Measurements from ENCODE around the gene MMD2.

MMD2 gene

GRCh38 chr7:4866528-4867496 lies 92.2 kb downstream of the MMD2 start:
- no peak for DNase-seq

DNA sequence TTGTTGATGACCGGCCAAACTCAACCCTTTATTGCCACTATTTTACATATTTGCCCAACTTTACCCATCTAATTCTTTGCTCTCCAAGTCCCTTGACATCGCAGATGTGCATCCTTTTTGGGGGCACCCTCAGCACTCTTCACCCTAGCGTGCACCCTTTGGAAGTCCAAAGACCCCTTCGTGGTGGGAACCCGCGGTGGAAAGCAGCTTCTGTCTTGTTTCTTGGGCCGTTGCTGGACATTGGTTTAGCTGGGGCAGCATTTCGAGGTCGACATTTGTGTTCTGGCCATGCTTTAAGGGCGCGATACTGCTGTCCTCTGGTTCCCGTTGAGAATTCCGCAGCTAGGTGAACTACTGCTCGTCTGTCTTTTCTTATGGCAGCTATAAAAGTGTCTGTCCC lies 96.8 kb downstream of the MMD2 start:
- DNase-seq = no peak

DNA sequence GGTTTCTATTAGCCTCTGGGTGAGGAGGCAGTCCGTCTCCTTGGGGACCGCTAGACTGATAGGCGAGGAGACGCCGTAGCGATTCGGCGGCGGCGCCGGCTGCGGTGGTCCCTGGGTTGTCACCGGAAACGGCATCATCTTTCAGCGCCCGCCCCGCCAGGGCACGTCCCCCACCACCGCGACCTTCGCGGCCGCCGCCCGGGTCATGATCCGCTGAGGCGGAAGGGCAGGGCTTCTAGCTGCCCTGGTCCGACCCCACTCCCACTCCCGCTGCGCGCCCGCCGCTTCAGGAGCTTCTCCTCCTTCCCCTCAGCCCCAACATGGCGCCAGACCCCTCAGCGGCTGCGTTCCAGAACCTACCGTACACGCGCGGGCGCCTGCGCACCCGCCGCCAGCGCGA lies 97.3 kb downstream of the MMD2 start, which contains the start of gene PAPOLB:
TSS of gene PAPOLB (minus strand) at position 358 of the 400 bp plus-strand sequence. CDS start at position 138, 220 bp downstream.
- peak in 1 of 2 donors; percentile 45 for DNase-seq

- DNase-seq = no peak
Observed at GRCh38 chr7:4861227-4861626, 97.8 kb downstream of the MMD2 start.

GRCh38 chr7:4857189-4857588 lies 101.8 kb downstream of the MMD2 start:
- DNase-seq = no peak

DNA sequence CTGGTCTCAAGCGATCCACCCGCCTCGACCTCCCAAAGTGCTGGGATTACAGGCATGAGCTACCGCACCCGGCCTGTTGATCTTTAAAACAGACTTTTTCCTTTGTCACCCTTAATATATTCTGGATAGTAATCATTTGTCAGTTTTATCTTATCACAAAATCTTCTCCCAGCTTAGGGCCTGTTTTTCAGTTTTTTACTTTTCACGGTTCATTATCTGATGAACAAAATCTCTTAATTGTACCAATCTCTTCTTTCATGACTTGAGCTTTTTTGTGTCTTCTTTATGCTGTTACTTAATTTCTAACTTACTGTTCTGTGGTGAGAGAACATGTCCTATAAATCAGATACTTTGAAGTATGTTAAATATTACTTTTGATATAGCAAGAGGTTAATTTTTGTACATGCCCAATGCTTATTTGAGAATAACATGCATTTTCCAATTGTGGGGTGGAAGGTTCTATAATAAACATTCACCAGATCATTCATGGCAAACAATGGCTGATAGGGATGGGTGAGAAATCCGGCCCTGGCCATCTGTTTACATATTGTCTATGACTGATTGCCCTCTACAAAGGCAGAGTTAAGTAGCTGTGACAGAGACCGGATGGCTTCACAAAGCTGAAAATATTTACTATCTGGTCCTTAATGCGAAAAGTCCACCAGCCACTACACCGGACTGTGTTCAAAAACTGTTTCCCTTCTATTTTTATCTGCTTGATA lies 102.5 kb downstream of the MMD2 start:
- no peak for DNase-seq

Data from CD4-positive, alpha-beta T cell treated with Interleukin-4 for 1 hour (primary cell).